Measurements from ENCODE around the gene NOTCH4.
"Not testable (repeated sequence)": the region's sequence is repeated elsewhere in the genome, so short reads cannot be mapped to it uniquely, and the experiment has no call there.

The NOTCH4 gene

GRCh38 chr6:32193096-32193495, 30.8 kb downstream of the NOTCH4 start:
- not testable (repeated sequence) for DNase-seq (ENCODE audit: low read depth)

DNA sequence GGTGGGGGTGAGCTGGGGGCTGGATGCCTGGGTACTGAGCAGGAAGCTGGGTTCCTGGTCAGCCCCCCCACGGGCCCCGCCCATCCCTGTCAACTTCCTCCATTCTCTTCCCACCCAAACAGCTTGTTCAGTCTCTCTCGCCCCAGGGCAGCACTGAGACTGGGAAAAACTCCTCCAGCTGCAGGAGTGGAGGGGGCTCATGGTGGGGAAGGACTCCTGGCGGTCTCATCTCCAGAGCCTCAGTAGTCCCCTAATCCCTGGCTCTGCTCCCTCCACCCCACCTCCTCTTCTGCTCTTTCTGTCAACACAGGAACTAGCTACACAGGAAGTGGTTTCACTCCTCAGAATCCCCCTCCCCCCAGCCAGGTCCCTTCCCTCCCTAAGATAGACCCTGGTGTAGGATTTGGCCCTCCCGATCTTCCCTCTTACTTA, 31.2 kb downstream of the NOTCH4 start, which contains the start of gene GPSM3:
Gene GPSM3 (minus strand): TSS at position 36 of the 432 bp plus-strand sequence. CDS start 130 bp downstream, outside the sequence.
- no peak for DNase-seq (ENCODE audit: low read depth)

DNA sequence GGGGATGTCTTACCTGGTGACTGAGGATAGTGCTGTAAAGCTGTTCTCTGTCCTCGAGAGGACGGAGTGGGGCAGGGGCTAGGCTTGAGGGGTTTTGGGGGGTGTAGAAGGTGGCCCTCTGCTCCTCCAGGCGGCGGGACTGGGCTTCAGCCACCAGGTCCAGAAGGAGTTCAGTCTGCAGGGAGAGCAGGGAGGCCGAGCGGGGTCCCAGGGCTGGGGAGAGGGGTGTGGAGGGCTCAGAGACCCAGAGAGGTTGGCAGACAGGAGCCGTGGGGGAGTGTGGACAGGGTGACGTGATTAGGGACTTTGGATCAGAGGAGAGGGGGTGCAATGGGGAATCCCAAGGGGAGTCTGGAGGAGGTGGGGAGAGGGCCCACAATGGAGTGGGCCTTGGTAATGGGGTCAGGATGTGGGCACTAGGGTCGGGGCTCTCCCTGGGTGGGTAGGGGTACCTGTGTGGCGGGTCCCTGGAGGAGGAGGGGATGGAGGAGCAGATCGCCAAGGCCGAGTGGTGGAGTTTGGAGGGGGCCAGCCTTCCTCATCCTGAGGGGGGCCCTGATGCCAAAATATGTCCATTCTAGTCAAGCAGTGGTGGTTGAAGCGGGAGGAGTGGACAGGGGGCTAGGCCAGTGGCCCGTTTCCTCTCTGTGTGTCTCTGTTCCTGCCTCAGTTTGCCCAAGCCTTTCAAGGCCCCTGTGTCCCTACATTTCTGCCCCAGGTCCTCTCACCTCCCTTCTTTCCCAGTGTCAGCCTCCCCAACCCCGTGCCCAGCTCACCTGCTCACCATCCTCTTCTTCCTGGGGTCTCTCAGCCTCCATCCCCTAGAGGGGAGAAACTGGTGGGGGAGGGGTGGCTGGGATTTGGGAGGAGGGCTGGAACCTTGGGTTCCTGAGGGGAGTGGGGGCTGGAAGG, 31.9 kb downstream of the NOTCH4 start:
- no peak for DNase-seq (ENCODE audit: low read depth)

DNA sequence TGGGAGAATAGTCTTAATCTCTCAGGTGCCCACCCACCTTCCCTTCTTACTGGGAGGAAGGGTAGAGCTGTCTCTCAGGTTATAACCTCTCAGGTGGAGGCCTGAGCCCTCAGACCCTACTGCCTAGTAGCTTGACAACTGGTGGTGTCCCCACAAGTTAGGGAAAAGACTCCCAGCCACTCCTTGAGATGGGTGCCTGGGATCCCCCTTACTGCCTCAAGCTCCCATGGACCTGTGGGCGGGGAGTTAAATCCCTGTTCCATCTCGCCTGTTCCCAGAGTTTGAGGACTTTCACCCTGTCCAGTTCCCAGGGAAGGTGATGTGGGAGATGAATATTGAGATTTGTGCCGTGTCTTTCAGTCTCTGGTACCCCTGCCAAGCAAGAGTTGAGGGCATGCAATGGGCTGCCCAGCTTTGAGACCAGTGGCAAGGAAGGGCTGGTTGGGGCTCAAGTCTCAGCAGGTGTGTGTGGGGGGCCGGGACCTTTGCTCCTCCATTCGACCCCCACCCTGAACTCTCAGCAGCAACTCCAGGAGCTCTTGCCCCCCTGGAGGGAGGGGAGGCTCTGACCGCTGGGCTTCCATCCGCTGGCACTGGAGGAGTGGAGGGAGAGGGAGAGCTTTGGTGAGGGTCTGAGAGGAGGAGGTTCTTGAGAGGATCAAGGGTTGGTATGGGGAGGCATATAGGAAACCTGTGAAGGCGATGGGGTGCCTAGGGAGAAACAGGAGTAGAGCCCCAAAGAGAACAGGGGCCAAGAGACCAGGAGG, 32.8 kb downstream of the NOTCH4 start:
- DNase-seq (ENCODE audit: low read depth): no peak

DNA sequence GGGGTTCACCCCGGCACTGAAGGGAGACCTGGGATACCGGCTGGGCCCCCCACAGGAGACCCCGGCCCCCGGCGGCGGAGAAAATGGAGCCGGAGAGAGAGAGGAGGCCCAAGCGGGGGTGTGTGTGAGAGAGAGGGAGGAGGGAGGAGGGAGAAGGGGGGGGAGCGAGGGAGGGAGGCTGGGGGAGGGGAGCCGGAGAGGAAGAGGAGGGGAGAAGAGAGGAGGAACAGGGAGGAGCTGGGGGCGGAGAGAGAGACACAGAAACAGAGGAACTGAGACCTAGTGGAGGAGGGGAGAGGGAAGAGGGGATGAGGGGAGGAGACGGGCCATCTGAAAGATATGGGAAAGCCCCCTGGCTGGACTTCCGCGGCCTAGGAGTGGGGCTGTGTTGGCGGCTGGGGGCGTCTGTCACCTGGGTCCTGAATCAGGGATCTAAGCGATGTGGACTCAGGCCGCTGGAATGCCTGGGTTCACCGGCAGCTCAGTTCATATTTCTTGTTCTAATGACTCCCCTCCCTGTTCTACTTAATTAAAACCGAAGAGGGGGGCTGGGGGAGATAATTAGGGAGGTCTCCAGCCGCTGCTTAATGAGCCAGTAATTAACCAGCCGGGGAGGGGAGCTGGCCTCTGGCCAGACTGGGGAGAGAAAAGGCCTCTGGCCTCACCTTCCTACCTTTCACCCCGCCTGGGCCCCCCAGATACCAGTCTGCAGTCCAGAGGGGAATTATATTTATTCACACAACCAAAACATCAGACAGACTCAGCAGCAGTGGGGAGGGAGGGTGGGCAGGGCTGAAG, 33.6 kb downstream of the NOTCH4 start, which contains the start of gene PBX2:
Gene PBX2 (minus strand): TSS at position 149 of the 798 bp plus-strand sequence. CDS start 287 bp downstream, outside the sequence.
- DNase-seq (ENCODE audit: low read depth): peak; percentile 75

GRCh38 chr6:32189742-32190053, 34.2 kb downstream of the NOTCH4 start:
- DNase-seq (ENCODE audit: low read depth): no peak

DNA sequence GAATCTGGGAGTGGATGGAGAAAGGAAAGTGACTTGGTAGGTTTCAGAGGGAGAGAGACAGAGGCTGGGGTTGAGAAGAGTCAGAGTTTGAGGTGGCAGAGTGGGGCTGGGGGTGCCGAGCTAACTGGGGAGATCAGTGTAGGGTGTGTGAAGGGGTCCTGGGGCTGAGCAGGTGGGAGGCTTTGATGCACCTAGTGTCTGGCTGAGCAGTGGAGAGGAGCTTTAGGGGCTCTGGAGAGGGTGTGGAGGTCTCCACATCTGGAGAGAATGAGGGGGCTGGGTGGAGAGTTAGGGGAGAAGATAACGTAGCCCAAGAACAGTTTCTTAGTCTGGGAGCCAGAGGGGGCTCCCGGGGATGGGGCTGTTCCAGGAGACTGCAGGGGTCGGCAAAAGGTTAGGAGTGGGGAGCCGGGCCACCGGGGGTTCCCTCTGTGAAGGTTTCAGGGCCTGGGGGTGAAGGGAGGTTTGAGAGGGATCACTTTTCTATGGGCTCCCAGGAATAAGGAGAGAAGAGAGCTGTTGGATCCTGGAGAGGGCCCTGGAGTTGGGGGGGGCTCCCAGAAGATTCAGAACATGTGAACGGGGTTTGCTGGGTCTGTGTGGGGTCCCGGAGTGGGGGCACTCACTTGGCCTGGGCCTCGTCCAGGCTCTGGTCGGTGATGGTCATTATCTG, 34.7 kb downstream of the NOTCH4 start:
- no peak for DNase-seq (ENCODE audit: low read depth)

DNA sequence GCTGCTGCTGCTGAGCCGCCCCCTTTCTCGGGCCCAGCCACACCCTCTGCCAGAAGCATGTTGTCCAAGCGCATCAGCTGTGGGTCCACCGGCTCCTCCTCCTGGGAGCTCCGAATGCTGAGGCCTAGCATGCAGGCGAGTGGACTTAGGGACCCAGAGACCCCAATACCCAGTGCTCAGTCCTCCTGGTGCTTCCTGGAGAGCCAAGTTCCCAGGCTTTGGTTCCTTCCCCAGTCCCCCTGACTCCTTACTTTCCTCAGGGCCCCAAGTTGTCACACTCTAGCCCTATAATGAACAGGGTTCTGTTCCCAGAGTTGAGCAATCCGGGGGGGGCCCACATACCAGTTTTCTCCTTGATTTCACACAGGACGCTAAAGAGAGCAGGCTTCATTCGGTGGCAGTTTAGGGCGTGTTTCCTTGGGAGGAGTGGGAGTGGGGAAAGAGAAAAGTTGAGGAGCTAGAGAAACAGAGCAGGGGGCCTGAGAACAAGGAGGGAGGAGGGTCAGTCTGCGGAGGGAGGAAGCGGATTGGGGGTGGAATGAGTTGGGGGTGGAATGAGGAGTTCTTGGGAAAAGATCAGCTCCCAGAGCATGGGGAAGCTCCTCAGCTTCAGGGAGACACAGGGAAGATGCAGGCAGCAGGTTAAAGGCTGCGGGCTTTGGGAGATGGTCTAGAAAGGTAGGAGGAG, 35.3 kb downstream of the NOTCH4 start:
- DNase-seq (ENCODE audit: low read depth): no peak

DNA sequence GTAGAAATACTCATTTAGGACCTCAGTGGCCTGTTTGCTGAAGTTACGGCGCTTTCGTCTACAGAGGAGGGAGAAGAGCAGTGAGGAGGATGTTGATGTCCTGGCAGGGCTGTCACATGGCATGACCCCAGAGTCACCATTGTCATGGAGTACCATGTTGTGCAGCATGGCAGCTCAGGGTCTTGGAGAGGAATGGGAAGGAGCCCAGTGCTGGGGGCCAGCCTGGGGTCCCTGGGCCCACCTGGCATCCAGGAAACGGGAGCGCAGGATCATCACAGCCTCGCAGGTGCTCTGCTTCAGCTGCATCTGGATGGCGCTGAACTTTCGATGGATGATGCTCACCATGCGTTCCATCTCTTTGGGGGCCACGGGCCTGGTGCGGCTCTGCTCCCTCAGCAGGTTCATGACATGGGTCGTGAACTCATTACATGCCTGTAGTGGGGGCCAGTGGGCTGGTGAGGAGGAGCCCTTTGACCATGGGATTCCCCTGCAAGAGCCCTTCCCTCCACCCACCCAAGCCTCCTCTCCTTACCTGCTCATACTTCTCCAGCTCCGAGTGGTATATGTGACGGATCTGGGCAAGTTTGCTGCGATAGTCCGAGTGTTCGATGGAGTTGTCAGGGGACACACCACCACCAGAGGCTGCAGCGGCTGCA, 36.0 kb downstream of the NOTCH4 start:
- not testable (repeated sequence) for DNase-seq (ENCODE audit: low read depth)

DNA sequence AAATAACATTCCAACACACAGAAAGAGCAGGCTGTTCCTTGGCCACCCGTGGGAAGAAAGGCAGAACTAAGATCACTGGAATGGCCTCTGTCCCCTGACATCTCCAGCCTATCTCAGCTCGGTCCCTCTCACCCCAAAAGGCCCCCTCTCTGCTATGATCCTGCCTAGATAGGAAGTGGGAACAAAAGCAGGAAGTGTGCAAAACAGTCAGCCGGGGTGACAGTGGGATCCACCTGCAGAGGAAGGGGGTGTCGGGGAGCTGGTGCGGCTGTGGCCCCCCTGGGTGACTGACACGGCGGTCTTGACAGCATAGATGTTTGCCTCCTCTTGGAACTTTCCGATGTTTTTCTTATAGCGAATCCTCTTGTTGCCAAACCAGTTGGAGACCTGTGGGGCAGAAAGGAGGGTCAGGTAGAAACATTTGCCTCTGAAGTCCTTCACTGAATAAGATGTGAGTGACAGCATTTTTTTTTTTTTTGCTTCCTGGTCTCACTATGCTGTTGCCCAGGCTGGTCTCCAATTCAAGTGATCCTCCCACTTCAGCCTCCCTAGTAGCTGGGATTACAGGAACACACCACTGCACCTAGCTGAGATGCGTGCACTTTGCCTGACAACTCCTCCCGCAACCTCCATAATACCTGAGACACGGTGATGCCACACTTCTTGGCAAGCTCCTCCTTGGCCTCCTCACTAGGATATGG, 36.7 kb downstream of the NOTCH4 start:
- DNase-seq (ENCODE audit: low read depth): no peak

- not testable (repeated sequence) for DNase-seq (ENCODE audit: low read depth)
These were observed 37.6 kb downstream of the NOTCH4 start for GRCh38 chr6:32186151-32186840.

DNA sequence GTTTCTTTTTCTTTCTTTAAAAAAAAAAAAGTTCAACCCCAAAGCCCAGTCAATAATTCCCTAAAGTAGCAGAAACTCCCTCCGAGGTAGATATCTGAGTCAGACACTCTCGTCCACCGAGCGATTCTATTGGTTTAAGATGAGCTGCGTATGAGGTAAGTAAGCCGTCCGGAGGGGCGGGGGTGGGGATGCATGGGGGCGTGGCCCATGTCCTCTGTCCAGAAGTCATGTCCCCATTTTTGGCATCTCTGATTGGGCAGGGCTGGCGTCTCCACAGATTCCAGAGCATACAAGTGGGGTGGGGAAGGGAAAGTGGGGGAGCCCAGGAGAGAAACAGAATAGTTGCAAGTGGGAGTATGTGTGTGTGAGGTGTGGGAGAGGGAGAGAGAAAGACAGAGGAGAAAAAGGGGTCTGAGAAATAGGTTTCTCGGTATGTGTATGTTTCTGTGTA, 38.2 kb downstream of the NOTCH4 start:
- not testable (repeated sequence) for DNase-seq (ENCODE audit: low read depth)

GRCh38 chr6:32184084-32184640, 39.7 kb downstream of the NOTCH4 start, which contains the start of gene AGER:
Gene AGER (minus strand): TSS chr6:32184253. CDS start chr6:32184222, 31 bp downstream.
- DNase-seq (ENCODE audit: low read depth): no peak

DNA sequence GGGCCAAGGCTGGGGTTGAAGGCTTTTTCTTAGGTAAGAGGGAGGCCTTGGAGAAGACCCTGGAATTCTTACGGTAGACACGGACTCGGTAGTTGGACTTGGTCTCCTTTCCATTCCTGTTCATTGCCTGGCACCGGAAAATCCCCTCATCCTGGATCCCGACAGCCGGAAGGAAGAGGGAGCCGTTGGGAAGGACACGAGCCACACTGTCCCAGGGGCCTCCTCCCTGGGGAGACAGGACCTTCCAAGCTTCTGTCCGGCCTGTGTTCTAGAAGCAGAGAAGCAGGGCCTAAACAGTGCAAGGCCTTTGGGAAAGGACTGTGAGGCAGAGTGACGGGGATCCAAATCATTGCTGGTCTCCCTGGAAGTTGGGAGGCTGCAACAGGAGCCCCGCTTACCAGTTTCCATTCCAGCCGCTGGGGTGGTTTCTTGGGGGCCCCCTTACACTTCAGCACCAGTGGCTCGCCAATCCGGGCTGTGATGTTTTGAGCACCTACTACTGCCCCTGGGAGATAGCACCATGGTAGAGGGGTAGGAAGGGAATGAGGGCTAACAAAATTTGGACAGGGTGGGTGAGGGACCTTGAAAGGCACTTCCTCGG, 40.3 kb downstream of the NOTCH4 start:
- DNase-seq (ENCODE audit: low read depth): no peak

- DNase-seq (ENCODE audit: low read depth): no peak
These were observed 40.8 kb downstream of the NOTCH4 start for GRCh38 chr6:32183030-32183429.

DNA sequence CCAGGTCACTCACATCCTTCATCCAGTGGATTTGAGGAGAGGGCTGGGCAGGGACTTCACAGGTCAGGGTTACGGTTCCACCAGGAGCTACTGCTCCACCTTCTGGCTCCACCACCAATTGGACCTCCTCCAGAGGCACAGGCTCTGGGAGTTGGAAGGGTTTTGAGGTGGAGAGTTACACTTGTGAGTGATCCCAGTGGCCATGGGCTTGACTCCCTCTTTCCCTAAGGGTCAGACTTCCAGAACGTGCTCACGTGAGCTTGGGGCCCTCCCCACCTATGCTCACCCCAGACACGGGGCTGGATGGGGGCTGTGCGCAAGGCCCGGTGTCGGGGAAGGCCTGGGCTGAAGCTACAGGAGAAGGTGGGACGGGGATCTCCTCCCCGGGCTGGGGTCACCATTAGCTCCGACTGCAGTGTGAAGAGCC, 41.3 kb downstream of the NOTCH4 start:
- no peak for DNase-seq (ENCODE audit: low read depth)

DNA sequence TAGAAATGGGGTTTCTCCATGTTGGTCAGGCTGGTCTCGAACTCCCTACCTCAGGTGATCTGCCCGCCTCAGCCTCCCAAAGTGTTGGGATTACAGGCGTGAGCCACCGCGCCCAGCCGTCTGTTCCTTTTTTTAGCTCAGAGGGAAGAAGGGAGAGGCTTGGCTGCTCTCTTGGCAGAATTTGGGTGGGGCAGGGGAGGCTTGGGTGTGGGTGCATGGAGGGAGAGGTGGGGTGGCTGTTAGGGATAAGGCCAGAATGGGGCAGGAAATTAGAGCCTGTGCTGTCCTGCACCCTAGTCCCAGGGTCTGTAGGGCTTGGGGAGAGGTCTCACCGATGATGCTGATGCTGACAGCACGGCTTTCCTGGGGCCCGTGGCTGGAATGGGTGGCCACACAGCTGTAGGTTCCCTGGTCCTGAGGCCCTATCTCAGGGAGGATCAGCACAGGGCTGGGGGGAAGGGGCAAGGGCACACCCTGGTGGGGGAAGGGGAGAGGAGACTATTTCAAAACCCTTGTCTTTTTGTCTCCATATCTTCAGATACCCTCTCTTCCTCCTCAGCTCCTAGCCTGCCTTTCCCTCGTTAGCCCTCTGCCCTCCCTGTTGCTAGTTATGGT, 41.8 kb downstream of the NOTCH4 start:
- no peak for DNase-seq (ENCODE audit: low read depth)
